Measurements from ENCODE around the gene CNN2. TPM values are rescaled to one million over a fixed set of nuclear protein-coding genes. Genes with fewer than 3 reads are reported as not detected.
A peak's percentile ranks its signal among the peaks of the same experiment; 100 is the strongest.

CNN2 gene
- total and polyA plus RNA-seq, 2 of the 13 experiments (the other 11 are each of a cell fraction or from before 2014, with no cell fraction given): 63.6 to 70.0 TPM

- TF ChIP-seq ZBTB7B (CRISPR knock-in tag; IDR thresholded peaks at IDR 0.05): no peak
- peak; percentile 67 for TF ChIP-seq SALL1 (CRISPR knock-in tag; IDR thresholded peaks at IDR 0.05)
- TF ChIP-seq ZNF737 (CRISPR knock-in tag; IDR thresholded peaks at IDR 0.05; ENCODE audit: borderline replicate concordance): no peak
- no peak for TF ChIP-seq SP5 (CRISPR knock-in tag; IDR thresholded peaks at IDR 0.05; ENCODE audit: borderline replicate concordance, low read depth)
- 0 out of 2 replicates have a peak, but pooled peaks have one; percentile 38 for TF ChIP-seq KLF6 (CRISPR knock-in tag; IDR thresholded peaks at IDR 0.05)
- no peak for TF ChIP-seq THRA (CRISPR knock-in tag; IDR thresholded peaks at IDR 0.05; ENCODE audit: borderline replicate concordance)
- TF ChIP-seq, protein P1, sequence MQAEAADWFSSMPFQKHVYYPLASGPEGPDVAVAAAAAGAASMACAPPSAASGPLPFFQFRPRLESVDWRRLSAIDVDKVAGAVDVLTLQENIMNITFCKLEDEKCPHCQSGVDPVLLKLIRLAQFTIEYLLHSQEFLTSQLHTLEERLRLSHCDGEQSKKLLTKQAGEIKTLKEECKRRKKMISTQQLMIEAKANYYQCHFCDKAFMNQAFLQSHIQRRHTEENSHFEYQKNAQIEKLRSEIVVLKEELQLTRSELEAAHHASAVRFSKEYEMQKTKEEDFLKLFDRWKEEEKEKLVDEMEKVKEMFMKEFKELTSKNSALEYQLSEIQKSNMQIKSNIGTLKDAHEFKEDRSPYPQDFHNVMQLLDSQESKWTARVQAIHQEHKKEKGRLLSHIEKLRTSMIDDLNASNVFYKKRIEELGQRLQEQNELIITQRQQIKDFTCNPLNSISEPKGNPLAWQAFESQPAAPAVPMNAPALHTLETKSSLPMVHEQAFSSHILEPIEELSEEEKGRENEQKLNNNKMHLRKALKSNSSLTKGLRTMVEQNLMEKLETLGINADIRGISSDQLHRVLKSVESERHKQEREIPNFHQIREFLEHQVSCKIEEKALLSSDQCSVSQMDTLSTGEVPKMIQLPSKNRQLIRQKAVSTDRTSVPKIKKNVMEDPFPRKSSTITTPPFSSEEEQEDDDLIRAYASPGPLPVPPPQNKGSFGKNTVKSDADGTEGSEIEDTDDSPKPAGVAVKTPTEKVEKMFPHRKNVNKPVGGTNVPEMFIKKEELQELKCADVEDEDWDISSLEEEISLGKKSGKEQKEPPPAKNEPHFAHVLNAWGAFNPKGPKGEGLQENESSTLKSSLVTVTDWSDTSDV (CRISPR knock-in tag; IDR thresholded peaks at IDR 0.05): peak; percentile 91
- TF ChIP-seq, protein P2, sequence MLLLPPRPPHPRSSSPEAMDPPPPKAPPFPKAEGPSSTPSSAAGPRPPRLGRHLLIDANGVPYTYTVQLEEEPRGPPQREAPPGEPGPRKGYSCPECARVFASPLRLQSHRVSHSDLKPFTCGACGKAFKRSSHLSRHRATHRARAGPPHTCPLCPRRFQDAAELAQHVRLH (CRISPR knock-in tag; IDR thresholded peaks at IDR 0.05; ENCODE audit: borderline replicate concordance, low read depth): peak; percentile 39; the same call in 1 of the 2 replicates
- TF ChIP-seq HNRNPLL (IDR thresholded peaks at IDR 0.05; ENCODE audit: low read depth, low read length, poor library complexity, severe bottlenecking): peak; percentile 41
- no peak for TF ChIP-seq SRSF1 (optimal IDR thresholded peaks at IDR 0.05; ENCODE audit: low read depth, low read length)
- peak; percentile 87; the same call in 1 of the 2 replicates for TF ChIP-seq EEA1 (CRISPR knock-in tag; IDR thresholded peaks at IDR 0.05; ENCODE audit: borderline replicate concordance)
- TF ChIP-seq STAG1 (CRISPR knock-in tag; IDR thresholded peaks at IDR 0.05): peak; percentile 54
- TF ChIP-seq FLYWCH1 (CRISPR knock-in tag; IDR thresholded peaks at IDR 0.05): peak; percentile 73; the same call in 1 of the 2 replicates
- 0 out of 2 replicates have a peak, but pooled peaks have one; percentile 41 for TF ChIP-seq ZNF136 (CRISPR knock-in tag; IDR thresholded peaks at IDR 0.05; ENCODE audit: low read depth)
- peak; percentile 46; the same call in 1 of the 2 replicates for TF ChIP-seq ZMAT3 (CRISPR knock-in tag; conservative IDR thresholded peaks at IDR 0.05)
- no peak for TF ChIP-seq FOXA3 (CRISPR knock-in tag; IDR thresholded peaks at IDR 0.05)
- TF ChIP-seq, protein P3, sequence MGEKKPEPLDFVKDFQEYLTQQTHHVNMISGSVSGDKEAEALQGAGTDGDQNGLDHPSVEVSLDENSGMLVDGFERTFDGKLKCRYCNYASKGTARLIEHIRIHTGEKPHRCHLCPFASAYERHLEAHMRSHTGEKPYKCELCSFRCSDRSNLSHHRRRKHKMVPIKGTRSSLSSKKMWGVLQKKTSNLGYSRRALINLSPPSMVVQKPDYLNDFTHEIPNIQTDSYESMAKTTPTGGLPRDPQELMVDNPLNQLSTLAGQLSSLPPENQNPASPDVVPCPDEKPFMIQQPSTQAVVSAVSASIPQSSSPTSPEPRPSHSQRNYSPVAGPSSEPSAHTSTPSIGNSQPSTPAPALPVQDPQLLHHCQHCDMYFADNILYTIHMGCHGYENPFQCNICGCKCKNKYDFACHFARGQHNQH (CRISPR knock-in tag; IDR thresholded peaks at IDR 0.05): no peak
- TF ChIP-seq ZNF329 (CRISPR knock-in tag; IDR thresholded peaks at IDR 0.05; ENCODE audit: low read depth): peak; percentile 71; the same call in 1 of the 2 replicates
- TF ChIP-seq, protein P4, sequence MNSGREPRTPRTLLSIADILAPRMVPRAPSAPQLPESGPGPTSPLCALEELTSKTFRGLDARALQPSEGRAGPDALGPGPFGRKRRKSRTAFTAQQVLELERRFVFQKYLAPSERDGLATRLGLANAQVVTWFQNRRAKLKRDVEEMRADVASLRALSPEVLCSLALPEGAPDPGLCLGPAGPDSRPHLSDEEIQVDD (CRISPR knock-in tag; IDR thresholded peaks at IDR 0.05; ENCODE audit: borderline replicate concordance): peak; percentile 77; the same call in 1 of the 2 replicates
- peak; percentile 77; the same call in 1 of the 2 replicates for TF ChIP-seq ZNF773 (CRISPR knock-in tag; IDR thresholded peaks at IDR 0.05; ENCODE audit: borderline replicate concordance)
- 0 out of 2 replicates have a peak, but pooled peaks have one; percentile 10 for TF ChIP-seq NR2F2 (IDR thresholded peaks at IDR 0.05; ENCODE audit: borderline replicate concordance, low read depth)
- TF ChIP-seq ZSCAN25 (CRISPR knock-in tag; IDR thresholded peaks at IDR 0.05): no peak
- no peak for TF ChIP-seq HNRNPUL1 (IDR thresholded peaks at IDR 0.05; ENCODE audit: low read depth, low read length)
Observed at GRCh38 chr19:1064661-1065605, 38.5 kb downstream of the CNN2 start (continued).

Measured in HepG2 (cell line).